HepG2 (cell line): ENCODE measurements around the gene ATP7A.

Experiments
- ETV6 ChIP-seq: sonication (generic); formaldehyde crosslinking; conservative IDR thresholded peaks from 2 replicates; pipeline ENCODE4 v1.4.0; 2020; ENCODE audit warnings: missing genetic modification reagents
- HOXA7 ChIP-seq: sonication (generic); formaldehyde crosslinking; IDR thresholded peaks from 2 replicates; pipeline ENCODE4 v1.8.1; 2022; ENCODE audit warnings: mild to moderate bottlenecking, missing genetic modification reagents, moderate library complexity
- MEF2D ChIP-seq: sonication (generic); formaldehyde crosslinking; IDR thresholded peaks from 2 replicates; pipeline ENCODE4 v1.5.1; 2020; ENCODE audit warnings: mild to moderate bottlenecking, missing genetic modification reagents
- NCOR1 ChIP-seq: fragments of 200-600 bp; sonication (generic); IDR thresholded peaks from 2 replicates; pipeline ENCODE4 v1.7.0; 2017; ENCODE audit warnings: antibody characterized with exemption, low read length, borderline replicate concordance
- TF ChIP-seq, protein P1 (sequence below), 2 experiments: sonication (generic) in 1 of 2; formaldehyde crosslinking in 1 of 2; IDR thresholded peaks; 2 replicates each; pipeline versions ENCODE4 v1.5.1 to v1.6.1; 2011 to 2020; ENCODE audit warnings: borderline replicate concordance in 1 of 2, low read depth in 1 of 2, low read length in 1 of 2, mild to moderate bottlenecking in 1 of 2, missing genetic modification reagents in 1 of 2, moderate library complexity in 1 of 2
- TF ChIP-seq, protein P2 (sequence below): sonication (generic); formaldehyde crosslinking; IDR thresholded peaks from 2 replicates; pipeline ENCODE4 v1.5.0; 2020; ENCODE audit warnings: mild to moderate bottlenecking, missing genetic modification reagents, moderate library complexity
- TF ChIP-seq, protein P3 (sequence below): sonication (generic); formaldehyde crosslinking; IDR thresholded peaks from 2 replicates; pipeline ENCODE4 v1.9.0; 2021; ENCODE audit warnings: missing genetic modification reagents, borderline replicate concordance

DNA sequence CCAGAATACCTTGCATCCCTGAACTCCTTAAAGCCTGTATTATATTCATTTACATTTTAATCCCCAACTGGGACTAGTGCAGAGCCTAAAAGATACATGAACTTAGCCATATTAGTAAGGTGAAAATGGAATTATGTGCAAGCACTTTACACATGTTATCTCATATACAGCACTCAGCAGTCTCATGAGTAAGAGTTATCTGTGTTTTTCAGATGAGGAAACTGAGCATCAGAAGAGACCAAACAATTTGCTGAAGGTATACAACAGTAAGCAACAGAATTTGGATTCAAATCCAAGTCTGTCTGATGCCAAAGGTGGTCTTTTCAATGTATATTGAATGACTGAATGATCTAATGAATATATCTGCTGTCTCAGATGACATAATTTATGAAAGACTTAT lies 12.3 kb downstream of the ATP7A start:
- no peak for TF ChIP-seq HOXA7 (CRISPR knock-in tag)
- no peak for TF ChIP-seq NCOR1
- TF ChIP-seq, protein P1, sequence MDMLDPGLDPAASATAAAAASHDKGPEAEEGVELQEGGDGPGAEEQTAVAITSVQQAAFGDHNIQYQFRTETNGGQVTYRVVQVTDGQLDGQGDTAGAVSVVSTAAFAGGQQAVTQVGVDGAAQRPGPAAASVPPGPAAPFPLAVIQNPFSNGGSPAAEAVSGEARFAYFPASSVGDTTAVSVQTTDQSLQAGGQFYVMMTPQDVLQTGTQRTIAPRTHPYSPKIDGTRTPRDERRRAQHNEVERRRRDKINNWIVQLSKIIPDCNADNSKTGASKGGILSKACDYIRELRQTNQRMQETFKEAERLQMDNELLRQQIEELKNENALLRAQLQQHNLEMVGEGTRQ (IDR thresholded peaks at IDR 0.05; ENCODE audit: low read depth, low read length) = no peak
- TF ChIP-seq, protein P1 (CRISPR knock-in tag; IDR thresholded peaks at IDR 0.05; ENCODE audit: borderline replicate concordance) = no peak
- TF ChIP-seq ETV6 = no peak
- no peak for TF ChIP-seq MEF2D (CRISPR knock-in tag)
- TF ChIP-seq, protein P2, sequence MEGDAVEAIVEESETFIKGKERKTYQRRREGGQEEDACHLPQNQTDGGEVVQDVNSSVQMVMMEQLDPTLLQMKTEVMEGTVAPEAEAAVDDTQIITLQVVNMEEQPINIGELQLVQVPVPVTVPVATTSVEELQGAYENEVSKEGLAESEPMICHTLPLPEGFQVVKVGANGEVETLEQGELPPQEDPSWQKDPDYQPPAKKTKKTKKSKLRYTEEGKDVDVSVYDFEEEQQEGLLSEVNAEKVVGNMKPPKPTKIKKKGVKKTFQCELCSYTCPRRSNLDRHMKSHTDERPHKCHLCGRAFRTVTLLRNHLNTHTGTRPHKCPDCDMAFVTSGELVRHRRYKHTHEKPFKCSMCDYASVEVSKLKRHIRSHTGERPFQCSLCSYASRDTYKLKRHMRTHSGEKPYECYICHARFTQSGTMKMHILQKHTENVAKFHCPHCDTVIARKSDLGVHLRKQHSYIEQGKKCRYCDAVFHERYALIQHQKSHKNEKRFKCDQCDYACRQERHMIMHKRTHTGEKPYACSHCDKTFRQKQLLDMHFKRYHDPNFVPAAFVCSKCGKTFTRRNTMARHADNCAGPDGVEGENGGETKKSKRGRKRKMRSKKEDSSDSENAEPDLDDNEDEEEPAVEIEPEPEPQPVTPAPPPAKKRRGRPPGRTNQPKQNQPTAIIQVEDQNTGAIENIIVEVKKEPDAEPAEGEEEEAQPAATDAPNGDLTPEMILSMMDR = no peak
- TF ChIP-seq, protein P3, sequence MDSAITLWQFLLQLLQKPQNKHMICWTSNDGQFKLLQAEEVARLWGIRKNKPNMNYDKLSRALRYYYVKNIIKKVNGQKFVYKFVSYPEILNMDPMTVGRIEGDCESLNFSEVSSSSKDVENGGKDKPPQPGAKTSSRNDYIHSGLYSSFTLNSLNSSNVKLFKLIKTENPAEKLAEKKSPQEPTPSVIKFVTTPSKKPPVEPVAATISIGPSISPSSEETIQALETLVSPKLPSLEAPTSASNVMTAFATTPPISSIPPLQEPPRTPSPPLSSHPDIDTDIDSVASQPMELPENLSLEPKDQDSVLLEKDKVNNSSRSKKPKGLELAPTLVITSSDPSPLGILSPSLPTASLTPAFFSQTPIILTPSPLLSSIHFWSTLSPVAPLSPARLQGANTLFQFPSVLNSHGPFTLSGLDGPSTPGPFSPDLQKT (CRISPR knock-in tag) = no peak
